ENCODE results near the gene MAP1LC3A. TPM values are rescaled to one million over a fixed set of nuclear protein-coding genes. Genes with fewer than 3 reads are reported as not detected.

Gene MAP1LC3A
- total and polyA plus RNA-seq, 12 donors = 61.5 to 137 (median 74.6) TPM

DNA sequence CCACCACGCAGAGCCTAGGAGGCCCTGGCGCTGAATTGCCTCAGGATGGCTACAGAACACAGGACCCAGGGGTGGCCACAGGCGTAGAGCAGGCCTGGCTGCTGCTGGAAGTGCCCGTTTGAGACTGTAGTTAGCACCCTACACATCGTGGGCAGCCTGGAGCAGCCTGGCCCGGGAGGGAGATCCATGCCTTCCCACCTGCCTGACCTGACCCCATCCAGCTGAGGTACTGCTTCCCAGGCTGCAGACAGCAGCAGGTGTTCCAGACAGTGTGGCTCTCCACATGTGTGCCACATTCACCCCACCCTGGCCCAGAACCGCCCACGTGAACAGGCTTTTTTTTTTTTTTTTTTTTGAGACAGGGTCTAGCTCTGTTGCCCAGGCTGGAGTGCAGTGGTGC lies 20.9 kb upstream of the MAP1LC3A start:
- H3K4me3 ChIP-seq = no peak overlapping the region
- ATAC-seq = peak in 1 of 8 donors; percentile 28
- no peaks in the 10 kb centered on the region for H3K27me3 ChIP-seq
- no peaks in the 10 kb centered on the region for H3K9me3 ChIP-seq
- peaks cover 0 to 21% (median 7%) of the 10 kb centered on the region in 9 donors for H3K4me1 ChIP-seq
- H3K27ac ChIP-seq = no peak overlapping the region
- TF ChIP-seq, protein P1, sequence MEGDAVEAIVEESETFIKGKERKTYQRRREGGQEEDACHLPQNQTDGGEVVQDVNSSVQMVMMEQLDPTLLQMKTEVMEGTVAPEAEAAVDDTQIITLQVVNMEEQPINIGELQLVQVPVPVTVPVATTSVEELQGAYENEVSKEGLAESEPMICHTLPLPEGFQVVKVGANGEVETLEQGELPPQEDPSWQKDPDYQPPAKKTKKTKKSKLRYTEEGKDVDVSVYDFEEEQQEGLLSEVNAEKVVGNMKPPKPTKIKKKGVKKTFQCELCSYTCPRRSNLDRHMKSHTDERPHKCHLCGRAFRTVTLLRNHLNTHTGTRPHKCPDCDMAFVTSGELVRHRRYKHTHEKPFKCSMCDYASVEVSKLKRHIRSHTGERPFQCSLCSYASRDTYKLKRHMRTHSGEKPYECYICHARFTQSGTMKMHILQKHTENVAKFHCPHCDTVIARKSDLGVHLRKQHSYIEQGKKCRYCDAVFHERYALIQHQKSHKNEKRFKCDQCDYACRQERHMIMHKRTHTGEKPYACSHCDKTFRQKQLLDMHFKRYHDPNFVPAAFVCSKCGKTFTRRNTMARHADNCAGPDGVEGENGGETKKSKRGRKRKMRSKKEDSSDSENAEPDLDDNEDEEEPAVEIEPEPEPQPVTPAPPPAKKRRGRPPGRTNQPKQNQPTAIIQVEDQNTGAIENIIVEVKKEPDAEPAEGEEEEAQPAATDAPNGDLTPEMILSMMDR (IDR thresholded peaks at IDR 0.05) = no peak
- intact Hi-C loops (cut with DNase I) = loop anchor here in 7 of 10 donors (5.0 to 10.0 kb wide), 3 partner anchors 167 to 217 kb away; partner anchors contain the start of gene TP53INP2 (in 1 of the 7)
- DNase-seq = no peak
- H3K36me3 ChIP-seq = peaks cover 0 to 99% (median 65%) of the 10 kb centered on the region in 9 donors
- WGBS, 2 donors = 89 to 94% methylated on average over 8 of the region's 8 CpGs

DNA sequence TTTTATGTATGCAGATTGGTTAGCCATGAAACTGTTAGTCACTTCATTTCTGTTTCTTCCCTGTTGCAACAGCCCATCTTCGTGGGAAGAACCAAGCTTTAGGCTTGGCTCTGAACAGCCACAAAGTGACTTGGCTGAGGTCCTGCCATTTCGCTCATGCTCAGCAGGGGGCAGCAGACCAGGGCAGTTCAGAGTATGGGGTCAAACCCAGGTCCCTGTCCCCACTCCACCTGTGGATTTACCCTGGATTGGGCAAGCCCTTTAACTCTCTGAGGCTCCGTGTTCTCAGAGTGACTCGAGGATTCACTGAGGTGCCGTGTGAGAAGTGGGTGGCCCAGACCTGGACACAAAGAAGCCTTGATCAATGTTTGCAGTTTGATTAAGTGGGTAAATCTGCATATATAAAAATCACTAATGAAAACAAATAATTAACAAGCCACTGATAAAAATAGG lies 19.8 kb upstream of the MAP1LC3A start:
- no peak overlapping the region for H3K4me3 ChIP-seq
- peaks cover 0 to 89% (median 55%) of the 10 kb centered on the region in 9 donors for H3K36me3 ChIP-seq
- 44 to 57% methylated on average over 5 of the region's 5 CpGs for WGBS, 2 donors
- peak in 7 of 8 donors; percentile 14 to 68 (median 51) for ATAC-seq
- no peaks in the 10 kb centered on the region for H3K27me3 ChIP-seq
- TF ChIP-seq, protein P1 (IDR thresholded peaks at IDR 0.05) = peak; percentile 47 to 84 (median 79)
- peak overlapping the region in 1 of 10 donors; percentile 10 for H3K27ac ChIP-seq
- intact Hi-C loops (cut with DNase I) = loop anchor here in 7 of 10 donors (5.0 to 10.0 kb wide), 3 partner anchors 166 to 216 kb away; partner anchors contain the start of gene TP53INP2 (in 1 of the 7)
- H3K9me3 ChIP-seq = no peaks in the 10 kb centered on the region
- peaks cover 0 to 26% (median 10%) of the 10 kb centered on the region in 9 donors for H3K4me1 ChIP-seq
- DNase-seq = peak in 1 of 2 donors; percentile 49

DNA sequence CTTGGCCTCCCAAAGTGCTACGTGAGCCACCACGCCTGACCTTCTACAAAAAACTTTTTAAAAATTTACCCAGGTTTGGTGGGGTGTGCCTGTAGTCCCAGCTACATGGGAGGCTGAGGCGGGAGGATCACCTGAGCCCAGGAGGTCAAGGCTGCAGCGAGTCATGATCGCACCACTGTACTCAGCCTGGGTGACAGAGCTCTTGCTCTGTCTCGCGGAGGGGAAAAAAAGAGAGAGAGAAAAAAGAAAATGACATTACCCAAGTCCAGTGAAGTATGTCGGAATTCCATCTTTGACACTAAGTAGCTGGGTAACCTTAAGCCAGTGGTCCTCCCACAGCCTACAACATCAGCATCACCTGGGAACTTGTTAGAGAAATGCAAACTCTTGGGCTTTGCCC lies 18.8 kb upstream of the MAP1LC3A start:
- peaks cover 0 to 78% (median 46%) of the 10 kb centered on the region in 9 donors for H3K36me3 ChIP-seq
- ATAC-seq = no peak
- H3K4me1 ChIP-seq = peaks cover 0 to 37% (median 14%) of the 10 kb centered on the region in 9 donors
- 96 to 100% methylated on average over 8 of the region's 8 CpGs for WGBS, 2 donors
- no peaks in the 10 kb centered on the region for H3K9me3 ChIP-seq
- no peak overlapping the region for H3K27ac ChIP-seq
- H3K27me3 ChIP-seq = no peaks in the 10 kb centered on the region
- no peak for DNase-seq
- no peak overlapping the region for H3K4me3 ChIP-seq
- TF ChIP-seq, protein P1 (IDR thresholded peaks at IDR 0.05) = no peak
- intact Hi-C loops (cut with DNase I) = loop anchor here in 9 of 10 donors (5.0 to 10.0 kb wide), 3 partner anchors 165 to 215 kb away; partner anchors contain the start of gene TP53INP2 (in 1 of the 9)

DNA sequence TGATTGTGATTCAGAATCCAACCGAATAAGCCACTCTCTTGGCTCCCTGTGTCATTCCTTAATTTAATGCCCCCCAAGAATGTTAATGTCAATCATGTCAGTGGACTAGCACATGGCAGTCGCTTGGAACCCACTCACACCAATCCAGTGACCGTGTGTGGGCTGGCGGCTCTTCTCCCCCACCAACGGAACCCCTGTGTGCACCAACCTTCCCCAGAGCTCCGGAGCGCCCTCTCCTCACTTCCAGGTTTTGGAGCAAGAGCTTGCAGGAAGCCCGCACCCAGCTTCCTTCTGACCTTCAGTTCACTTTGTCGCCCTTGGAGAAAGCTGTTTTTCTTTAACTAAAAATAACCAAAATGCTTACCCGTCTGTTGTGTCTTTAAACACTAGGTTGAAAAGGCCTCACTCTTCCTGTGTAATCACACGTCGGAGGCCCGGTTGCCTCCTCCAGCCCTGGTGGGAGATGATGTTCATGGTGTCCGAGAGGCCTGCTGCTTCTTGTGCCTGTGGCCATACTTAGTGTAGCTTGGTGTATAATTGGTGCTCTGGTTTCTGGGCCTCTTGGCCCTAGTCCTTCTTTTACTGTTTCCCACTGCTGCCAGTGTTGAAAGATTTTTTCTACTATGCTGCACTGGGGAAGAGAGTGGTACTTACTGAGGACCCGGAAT lies 17.8 kb upstream of the MAP1LC3A start:
- peaks cover 0 to 38% (median 15%) of the 10 kb centered on the region in 9 donors for H3K4me1 ChIP-seq

More for the DNA sequence above, 17.8 kb upstream of the MAP1LC3A start:
- peak in 2 of 8 donors; percentile 24 to 27 for ATAC-seq
- TF ChIP-seq, protein P1 (IDR thresholded peaks at IDR 0.05) = no peak
- Histone ChIP-seq H3K4me3 (no peak overlapping the region), H3K9me3 (no peaks in the 10 kb centered on the region), H3K36me3 (peaks cover 0 to 69% (median 37%) of the 10 kb centered on the region in 9 donors), H3K27me3 (no peaks in the 10 kb centered on the region), H3K27ac (peak overlapping the region in 6 of 10 donors; percentile 19 to 62 (median 27))
- DNase-seq = no peak
- intact Hi-C loops (cut with DNase I) = loop anchor here in 2 of 10 donors (5.0 kb wide), 1 partner anchor 167 kb away; no protein-coding TSS in a partner anchor
- WGBS, 2 donors = 68 to 70% methylated on average over 15 of the region's 15 CpGs
